ENCODE data around the gene CCDC146.

- TF ChIP-seq POLR2A (IDR thresholded peaks at IDR 0.05) (no peak), CTCF (IDR thresholded peaks at IDR 0.05 in 8 of 11, conservative IDR thresholded peaks at IDR 0.05 in 3 of 11) (no peak)
Measured at GRCh38 chr7:77289387-77289786, 167.0 kb downstream of the CCDC146 start.

Data from spleen (tissue), 7 donors.